Spleen (tissue), 11 donors: ENCODE measurements around the gene GM2A. TPM values are rescaled to one million over a fixed set of nuclear protein-coding genes. Genes with fewer than 3 reads are reported as not detected.

Experiments
- DNase-seq: peaks from one replicate; pipeline ENCODE4 v3.0.0-alpha.2; 2020
- H3K27ac ChIP-seq, 8 donors: fragments of 200-600 bp; sonication (generic) in 7 of 8; 1 replicate in 4 of 8; 2 replicates in 4 of 8; pipeline versions ENCODE4 v1.5.0 to v1.8.0; 2016 to 2021; ENCODE audit warnings: inconsistent platforms in 4 of 8, mild to moderate bottlenecking in 4 of 8, moderate library complexity in 1 of 8
- H3K27me3 ChIP-seq, 7 donors: fragments of 200-600 bp; sonication (generic) in 6 of 7; replicated peaks in 1 of 7; 1 replicate in 4 of 7; 2 replicates in 3 of 7; pipeline versions ENCODE4 v1.5.0 to v1.8.0; 2016 to 2021; ENCODE audit warnings: inconsistent platforms in 3 of 7, mild to moderate bottlenecking in 1 of 7
- H3K36me3 ChIP-seq, 6 donors: fragments of 200-600 bp; sonication (generic) in 5 of 6; 1 replicate in 4 of 6; 2 replicates in 2 of 6; pipeline versions ENCODE4 v1.5.0 to v1.8.0; 2016 to 2021; ENCODE audit warnings: inconsistent platforms in 2 of 6
- H3K4me1 ChIP-seq, 6 donors: fragments of 200-600 bp; sonication (generic) in 5 of 6; 1 replicate in 3 of 6; 2 replicates in 3 of 6; pipeline versions ENCODE4 v1.5.0 to v1.8.0; 2016 to 2021; ENCODE audit warnings: inconsistent platforms in 3 of 6
- H3K4me3 ChIP-seq, 8 donors: fragments of 200-600 bp; sonication (generic) in 7 of 8; 1 replicate in 4 of 8; 2 replicates in 4 of 8; pipeline versions ENCODE4 v1.5.0 to v1.8.0; 2016 to 2021; ENCODE audit warnings: inconsistent platforms in 4 of 8, mild to moderate bottlenecking in 4 of 8, moderate library complexity in 2 of 8
- H3K9me3 ChIP-seq, 8 donors: fragments of 200-600 bp; sonication (generic) in 7 of 8; 1 replicate in 4 of 8; 2 replicates in 4 of 8; pipeline versions ENCODE4 v1.5.0 to v1.8.0; 2016 to 2021; ENCODE audit warnings: inconsistent platforms in 4 of 8
- POLR2A ChIP-seq, 3 donors: fragments of 450-650 bp; IDR thresholded peaks; one replicate each; pipeline ENCODE4 v1.5.1; 2017; ENCODE audit warnings: antibody characterized with exemption in 3 of 3, mild to moderate bottlenecking in 1 of 3
- POLR2AphosphoS5 ChIP-seq, 3 donors: sonication (generic); formaldehyde crosslinking; IDR thresholded peaks; one replicate each; pipeline ENCODE4 v1.5.1; 2017; ENCODE audit warnings: antibody characterized with exemption in 3 of 3
- WGBS, 5 donors: extraction: QIAGEN DNeasy Blood & Tissue Kit in 3 of 5; methylation state at CpG; one replicate each; pipeline versions ENCODE4 v1.1.5 to v1.1.7; 2013 to 2018; 5-methylcytosine and 5-hydroxymethylcytosine counted together
- intact Hi-C: fragments of 100-400 bp; cut with DNase I; formaldehyde crosslinking; loops from one replicate; pipeline ENCODE4 v1.15.0; 2023; ENCODE audit warnings: low total_unique reads
- polyA plus RNA-seq, 3 donors: library from polyadenylated mRNA; stranded (reverse); fragments of 200-250 nt; gene quantifications; one replicate each; pipeline ENCODE4 v1.2.1, GENCODE V29; 2013
- total RNA-seq, 7 donors: library from RNA; depleted of rRNA in 3 of 7; stranded (reverse); fragments of >200 nt in 3 of 7; fragmentation: NEBNext Ultra II Directional in 4 of 7; extraction: Animal tissue kit (Norgen Biotek cat#: 25700) in 4 of 7; gene quantifications; one replicate each; pipeline versions ENCODE4 v1.1.0 to v1.2.1, GENCODE V29; 2016 to 2021
- TF ChIP-seq, protein P1 (sequence below), 11 experiments: fragments of 200-600 bp in 7 of 11; fragments of 450-650 bp in 4 of 11; sonication (generic) in 4 of 11; IDR thresholded peaks in 8 of 11; conservative IDR thresholded peaks in 3 of 11; 1 replicate in 7 of 11; 2 replicates in 4 of 11; pipeline versions ENCODE4 v1.4.0 to v1.8.0; 2016 to 2021; ENCODE audit warnings: antibody characterized with exemption in 11 of 11, inconsistent platforms in 4 of 11, mild to moderate bottlenecking in 1 of 11
- donor health status: healthy with polysubstance abuse.
- donor health status: DM: no; HTN: no; CAD: no; lungs with moderate emphysema.
- donor health status: DM: no; HTN: no; CAD: no.
- donor health status: Bipolar disorder and iron deficiency.
- donor health status: healthy.
- donor health status: DM: no; HTN: no; CAD: no.
- donor health status: DM: yes; HTN: yes; CAD: no.

GM2A gene
- total and polyA plus RNA-seq, 10 donors = 31.6 to 95.7 (median 71.4) TPM

DNA sequence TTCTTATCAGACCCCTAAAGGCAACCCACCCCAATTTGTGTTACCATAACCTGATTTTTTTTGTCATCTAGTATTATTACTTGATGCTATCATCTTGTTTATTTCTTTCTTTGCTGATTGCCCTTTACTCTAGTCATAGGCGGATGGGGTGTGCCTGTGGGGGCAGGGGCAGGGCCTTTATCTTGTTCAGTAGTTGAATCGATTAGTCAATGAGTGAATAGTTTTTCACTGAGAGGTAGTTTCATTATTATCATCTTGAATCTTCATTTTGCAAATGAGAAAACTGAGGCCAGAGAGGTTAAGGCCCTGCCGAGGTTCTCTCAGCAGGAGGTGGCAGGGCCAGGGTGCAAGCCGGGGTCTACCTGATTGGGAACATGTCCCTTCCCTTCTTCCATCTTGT, 9.4 kb upstream of the GM2A start:
- no peak for TF ChIP-seq POLR2A (IDR thresholded peaks at IDR 0.05)
- TF ChIP-seq, protein P1, sequence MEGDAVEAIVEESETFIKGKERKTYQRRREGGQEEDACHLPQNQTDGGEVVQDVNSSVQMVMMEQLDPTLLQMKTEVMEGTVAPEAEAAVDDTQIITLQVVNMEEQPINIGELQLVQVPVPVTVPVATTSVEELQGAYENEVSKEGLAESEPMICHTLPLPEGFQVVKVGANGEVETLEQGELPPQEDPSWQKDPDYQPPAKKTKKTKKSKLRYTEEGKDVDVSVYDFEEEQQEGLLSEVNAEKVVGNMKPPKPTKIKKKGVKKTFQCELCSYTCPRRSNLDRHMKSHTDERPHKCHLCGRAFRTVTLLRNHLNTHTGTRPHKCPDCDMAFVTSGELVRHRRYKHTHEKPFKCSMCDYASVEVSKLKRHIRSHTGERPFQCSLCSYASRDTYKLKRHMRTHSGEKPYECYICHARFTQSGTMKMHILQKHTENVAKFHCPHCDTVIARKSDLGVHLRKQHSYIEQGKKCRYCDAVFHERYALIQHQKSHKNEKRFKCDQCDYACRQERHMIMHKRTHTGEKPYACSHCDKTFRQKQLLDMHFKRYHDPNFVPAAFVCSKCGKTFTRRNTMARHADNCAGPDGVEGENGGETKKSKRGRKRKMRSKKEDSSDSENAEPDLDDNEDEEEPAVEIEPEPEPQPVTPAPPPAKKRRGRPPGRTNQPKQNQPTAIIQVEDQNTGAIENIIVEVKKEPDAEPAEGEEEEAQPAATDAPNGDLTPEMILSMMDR (IDR thresholded peaks at IDR 0.05 in 8 of 11, conservative IDR thresholded peaks at IDR 0.05 in 3 of 11) = no peak
- TF ChIP-seq POLR2AphosphoS5 (IDR thresholded peaks at IDR 0.05) = no peak
- no peaks in the 10 kb centered on the region for H3K9me3 ChIP-seq
- no peak for DNase-seq
- no peaks in the 10 kb centered on the region for H3K36me3 ChIP-seq
- WGBS, 5 donors = 79 to 85% (median 80%) methylated on average over 4 of the region's 4 CpGs
- H3K4me1 ChIP-seq = peaks cover 3 to 47% (median 20%) of the 10 kb centered on the region in 6 donors
- H3K27me3 ChIP-seq = no peaks in the 10 kb centered on the region
- no peak overlapping the region for H3K27ac ChIP-seq
- intact Hi-C loops = no loop called here
- H3K4me3 ChIP-seq = no peak overlapping the region

DNA sequence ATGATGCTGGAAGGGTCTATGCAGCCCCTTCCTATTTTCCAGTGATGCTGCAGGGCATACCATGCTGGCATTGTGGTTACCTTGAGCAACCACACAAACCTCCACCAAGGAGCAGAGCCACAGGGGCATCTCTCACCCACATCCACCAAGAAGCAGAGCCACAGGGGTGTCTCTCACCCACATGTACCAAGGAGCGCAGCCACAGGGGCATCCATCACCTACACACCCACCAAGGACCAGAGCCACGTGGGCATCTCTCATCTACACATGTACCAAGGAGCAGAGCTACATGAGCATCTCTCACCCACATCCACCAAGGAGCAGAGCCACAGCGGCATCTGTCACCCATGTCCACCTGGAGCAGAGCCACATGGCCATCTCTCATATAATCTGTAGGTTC, 8.8 kb upstream of the GM2A start:
- no peaks in the 10 kb centered on the region for H3K36me3 ChIP-seq
- H3K9me3 ChIP-seq = no peaks in the 10 kb centered on the region
- WGBS, 5 donors = 70 to 94% (median 86%) methylated on average over 2 to 3 of the region's 3 CpGs
- DNase-seq = no peak
- no peak overlapping the region for H3K27ac ChIP-seq
- intact Hi-C loops = no loop called here
- H3K4me3 ChIP-seq = no peak overlapping the region
- TF ChIP-seq POLR2AphosphoS5 (IDR thresholded peaks at IDR 0.05) = no peak
- TF ChIP-seq, protein P1 (IDR thresholded peaks at IDR 0.05 in 8 of 11, conservative IDR thresholded peaks at IDR 0.05 in 3 of 11) = no peak
- TF ChIP-seq POLR2A (IDR thresholded peaks at IDR 0.05) = no peak
- H3K4me1 ChIP-seq = peaks cover 3 to 41% (median 14%) of the 10 kb centered on the region in 6 donors
- no peaks in the 10 kb centered on the region for H3K27me3 ChIP-seq

DNA sequence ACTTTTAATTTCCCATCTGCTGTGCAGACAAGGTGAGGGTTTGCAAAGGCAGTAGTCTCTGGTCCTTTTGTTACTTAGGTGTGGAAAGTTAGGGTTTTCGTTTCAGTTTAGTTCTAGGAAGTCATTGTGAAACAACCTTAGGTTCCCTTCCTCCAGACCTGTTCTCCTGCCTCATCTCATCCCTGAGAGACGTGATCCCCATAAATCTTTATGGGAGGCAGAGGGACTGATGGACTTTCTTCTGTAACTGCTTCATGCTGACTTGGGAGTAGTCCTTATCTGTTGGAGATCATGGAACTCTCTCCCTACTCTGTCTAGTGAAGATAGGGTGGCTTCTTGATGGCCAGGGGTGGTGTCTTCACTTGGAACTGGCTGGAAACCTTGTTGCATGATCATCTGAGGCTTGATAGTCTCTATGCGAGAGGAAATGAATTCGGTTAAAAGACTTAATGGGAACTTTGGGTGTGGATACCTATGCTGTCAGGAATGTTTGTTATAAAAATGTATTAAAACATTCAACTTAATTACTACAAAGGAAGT, 7.2 kb upstream of the GM2A start:
- no peak overlapping the region for H3K4me3 ChIP-seq
- no peak overlapping the region for H3K27ac ChIP-seq
- H3K9me3 ChIP-seq = no peaks in the 10 kb centered on the region
- peaks cover 0 to 32% (median 7%) of the 10 kb centered on the region in 6 donors for H3K4me1 ChIP-seq
- no peaks in the 10 kb centered on the region for H3K27me3 ChIP-seq
- no peaks in the 10 kb centered on the region for H3K36me3 ChIP-seq
- TF ChIP-seq POLR2AphosphoS5 (IDR thresholded peaks at IDR 0.05) = no peak
- no peak for TF ChIP-seq POLR2A (IDR thresholded peaks at IDR 0.05)
- TF ChIP-seq, protein P1 (IDR thresholded peaks at IDR 0.05 in 8 of 11, conservative IDR thresholded peaks at IDR 0.05 in 3 of 11) = no peak
- DNase-seq = no peak
- intact Hi-C loops = no loop called here
- 65 to 76% (median 68%) methylated on average over 4 of the region's 4 CpGs for WGBS, 5 donors

DNA sequence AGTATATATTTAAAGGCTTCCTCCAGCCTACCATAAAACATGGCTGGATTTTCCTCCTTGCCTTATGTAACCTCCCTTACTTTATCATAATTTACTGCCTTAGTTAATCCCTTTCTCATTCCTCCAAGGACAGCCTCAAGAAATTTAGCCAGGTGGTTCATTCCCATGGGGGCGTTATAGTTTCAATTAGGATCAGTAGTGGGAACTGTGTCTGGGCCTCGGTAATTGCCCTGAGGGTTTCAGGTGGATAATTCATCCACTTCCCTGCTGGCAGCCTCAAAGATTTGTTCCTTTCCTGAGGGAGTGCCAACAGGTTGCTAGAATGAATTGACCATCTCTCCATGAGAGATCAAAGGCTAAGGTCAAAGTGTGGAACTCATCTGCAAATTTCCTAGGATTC, 4.3 kb upstream of the GM2A start:
- intact Hi-C loops = no loop called here
- Histone ChIP-seq H3K9me3 (no peaks in the 10 kb centered on the region), H3K36me3 (no peaks in the 10 kb centered on the region), H3K27me3 (no peaks in the 10 kb centered on the region), H3K27ac (no peak overlapping the region), H3K4me1 (peaks cover 5 to 40% (median 21%) of the 10 kb centered on the region in 6 donors), H3K4me3 (no peak overlapping the region)
- 77 to 87% (median 82%) methylated on average over 2 of the region's 2 CpGs for WGBS, 5 donors
- no peak for DNase-seq
- TF ChIP-seq POLR2A (IDR thresholded peaks at IDR 0.05) (no peak), POLR2AphosphoS5 (IDR thresholded peaks at IDR 0.05) (no peak)
- TF ChIP-seq, protein P1 (IDR thresholded peaks at IDR 0.05 in 8 of 11, conservative IDR thresholded peaks at IDR 0.05 in 3 of 11) = no peak
